Measurements from ENCODE around the gene COL20A1. TPM values are rescaled to one million over a fixed set of nuclear protein-coding genes. Genes with fewer than 3 reads are reported as not detected.

COL20A1 gene
- total RNA-seq, 1 experiment from 2014 or later: 3.1 TPM

GRCh38 chr20:63350597-63351325, 57.8 kb downstream of the COL20A1 start:
- H4K20me1 ChIP-seq (ENCODE audit: insufficient read depth, low read depth, low read length): no peaks in the 10 kb centered on the region
- H3K79me2 ChIP-seq (ENCODE audit: low read length): no peaks in the 10 kb centered on the region
- no peaks in the 10 kb centered on the region; the same call in 1 of the 2 replicates for H3K9me3 ChIP-seq (ENCODE audit: low read length)
- no peaks in the 10 kb centered on the region for H3K27me3 ChIP-seq (ENCODE audit: low read length)
- no peak for DNase-seq
- no peaks in the 10 kb centered on the region for H3K4me1 ChIP-seq (ENCODE audit: low read length)
- H3K4me3 ChIP-seq (ENCODE audit: low read length): no peak overlapping the region
- no peak overlapping the region for H3K27ac ChIP-seq (ENCODE audit: low read length)
- no peaks in the 10 kb centered on the region for H3K36me3 ChIP-seq (ENCODE audit: insufficient read depth, low read length)
- no peak overlapping the region for H3K4me2 ChIP-seq (ENCODE audit: low read depth, low read length, poor library complexity, severe bottlenecking)
- no peak overlapping the region for H2AFZ ChIP-seq (ENCODE audit: low read length)
- H3K9me2 ChIP-seq (replicated peaks; ENCODE audit: insufficient read depth, low read length): no peaks in the 10 kb centered on the region
- H3K9ac ChIP-seq (ENCODE audit: low read length): no peak overlapping the region

- Histone ChIP-seq H3K27me3 (ENCODE audit: low read length) (no peaks in the 10 kb centered on the region), H3K79me2 (ENCODE audit: low read length) (no peaks in the 10 kb centered on the region), H3K4me3 (ENCODE audit: low read length) (no peak overlapping the region), H3K27ac (ENCODE audit: low read length) (no peak overlapping the region), H3K9ac (ENCODE audit: low read length) (no peak overlapping the region), H3K4me2 (ENCODE audit: low read depth, low read length, poor library complexity, severe bottlenecking) (no peak overlapping the region), H3K4me1 (ENCODE audit: low read length) (no peaks in the 10 kb centered on the region), H2AFZ (ENCODE audit: low read length) (no peak overlapping the region), H4K20me1 (ENCODE audit: insufficient read depth, low read depth, low read length) (no peaks in the 10 kb centered on the region), H3K36me3 (ENCODE audit: insufficient read depth, low read length) (no peaks in the 10 kb centered on the region), H3K9me2 (replicated peaks; ENCODE audit: insufficient read depth, low read length) (no peaks in the 10 kb centered on the region), H3K9me3 (ENCODE audit: low read length) (no peaks in the 10 kb centered on the region; the same call in 1 of the 2 replicates)
- DNase-seq: no peak
Measured at GRCh38 chr20:63351326-63351700, 58.3 kb downstream of the COL20A1 start.

- H3K27me3 ChIP-seq (ENCODE audit: low read length): no peaks in the 10 kb centered on the region
- H3K4me2 ChIP-seq (ENCODE audit: low read depth, low read length, poor library complexity, severe bottlenecking): no peak overlapping the region
- H3K4me1 ChIP-seq (ENCODE audit: low read length): no peaks in the 10 kb centered on the region
- H3K4me3 ChIP-seq (ENCODE audit: low read length): no peak overlapping the region
- DNase-seq: no peak
- no peak overlapping the region for H3K27ac ChIP-seq (ENCODE audit: low read length)
- H3K79me2 ChIP-seq (ENCODE audit: low read length): no peaks in the 10 kb centered on the region
- H3K9me3 ChIP-seq (ENCODE audit: low read length): no peaks in the 10 kb centered on the region; the same call in 1 of the 2 replicates
- no peaks in the 10 kb centered on the region for H4K20me1 ChIP-seq (ENCODE audit: insufficient read depth, low read depth, low read length)
- H3K9ac ChIP-seq (ENCODE audit: low read length): no peak overlapping the region
- no peaks in the 10 kb centered on the region for H3K36me3 ChIP-seq (ENCODE audit: insufficient read depth, low read length)
- H3K9me2 ChIP-seq (replicated peaks; ENCODE audit: insufficient read depth, low read length): no peaks in the 10 kb centered on the region
- H2AFZ ChIP-seq (ENCODE audit: low read length): no peak overlapping the region
Measured at GRCh38 chr20:63351811-63352591, 59.0 kb downstream of the COL20A1 start.

- H3K4me1 ChIP-seq (ENCODE audit: low read length): no peaks in the 10 kb centered on the region
- no peaks in the 10 kb centered on the region for H3K27me3 ChIP-seq (ENCODE audit: low read length)
- DNase-seq: no peak
- H3K9me2 ChIP-seq (replicated peaks; ENCODE audit: insufficient read depth, low read length): no peaks in the 10 kb centered on the region
- H2AFZ ChIP-seq (ENCODE audit: low read length): no peak overlapping the region
- H3K79me2 ChIP-seq (ENCODE audit: low read length): no peaks in the 10 kb centered on the region
- H3K36me3 ChIP-seq (ENCODE audit: insufficient read depth, low read length): no peaks in the 10 kb centered on the region
- no peak overlapping the region for H3K27ac ChIP-seq (ENCODE audit: low read length)
- H3K4me2 ChIP-seq (ENCODE audit: low read depth, low read length, poor library complexity, severe bottlenecking): no peak overlapping the region
- H4K20me1 ChIP-seq (ENCODE audit: insufficient read depth, low read depth, low read length): no peaks in the 10 kb centered on the region
- no peak overlapping the region for H3K9ac ChIP-seq (ENCODE audit: low read length)
- no peak overlapping the region for H3K4me3 ChIP-seq (ENCODE audit: low read length)
- H3K9me3 ChIP-seq (ENCODE audit: low read length): no peaks in the 10 kb centered on the region; the same call in 1 of the 2 replicates
Measured at GRCh38 chr20:63352811-63353221, 59.8 kb downstream of the COL20A1 start.

GRCh38 chr20:63354636-63355350, 61.8 kb downstream of the COL20A1 start:
- Histone ChIP-seq H3K4me1 (ENCODE audit: low read length) (no peaks in the 10 kb centered on the region), H3K4me2 (ENCODE audit: low read depth, low read length, poor library complexity, severe bottlenecking) (no peak overlapping the region), H3K9me2 (replicated peaks; ENCODE audit: insufficient read depth, low read length) (no peaks in the 10 kb centered on the region), H3K79me2 (ENCODE audit: low read length) (no peaks in the 10 kb centered on the region), H4K20me1 (ENCODE audit: insufficient read depth, low read depth, low read length) (no peaks in the 10 kb centered on the region), H3K9me3 (ENCODE audit: low read length) (no peaks in the 10 kb centered on the region; the same call in 1 of the 2 replicates), H2AFZ (ENCODE audit: low read length) (no peak overlapping the region), H3K27me3 (ENCODE audit: low read length) (no peaks in the 10 kb centered on the region), H3K27ac (ENCODE audit: low read length) (no peak overlapping the region), H3K9ac (ENCODE audit: low read length) (no peak overlapping the region), H3K4me3 (ENCODE audit: low read length) (no peak overlapping the region), H3K36me3 (ENCODE audit: insufficient read depth, low read length) (no peaks in the 10 kb centered on the region)
- no peak for DNase-seq

GRCh38 chr20:63355781-63356295, 62.9 kb downstream of the COL20A1 start:
- Histone ChIP-seq H3K9me3 (ENCODE audit: low read length) (no peaks in the 10 kb centered on the region; the same call in 1 of the 2 replicates), H3K27ac (ENCODE audit: low read length) (no peak overlapping the region), H4K20me1 (ENCODE audit: insufficient read depth, low read depth, low read length) (no peaks in the 10 kb centered on the region), H3K4me3 (ENCODE audit: low read length) (no peak overlapping the region), H3K36me3 (ENCODE audit: insufficient read depth, low read length) (no peaks in the 10 kb centered on the region), H2AFZ (ENCODE audit: low read length) (no peak overlapping the region), H3K4me2 (ENCODE audit: low read depth, low read length, poor library complexity, severe bottlenecking) (no peak overlapping the region), H3K9me2 (replicated peaks; ENCODE audit: insufficient read depth, low read length) (no peaks in the 10 kb centered on the region), H3K9ac (ENCODE audit: low read length) (no peak overlapping the region), H3K4me1 (ENCODE audit: low read length) (no peaks in the 10 kb centered on the region), H3K79me2 (ENCODE audit: low read length) (no peaks in the 10 kb centered on the region), H3K27me3 (ENCODE audit: low read length) (no peaks in the 10 kb centered on the region)
- no peak for DNase-seq

GRCh38 chr20:63356511-63356910, 63.5 kb downstream of the COL20A1 start:
- no peaks in the 10 kb centered on the region for H3K27me3 ChIP-seq (ENCODE audit: low read length)
- no peak overlapping the region for H3K9ac ChIP-seq (ENCODE audit: low read length)
- no peak for DNase-seq

More at GRCh38 chr20:63356511-63356910, 63.5 kb downstream of the COL20A1 start:
- Histone ChIP-seq H3K9me2 (replicated peaks; ENCODE audit: insufficient read depth, low read length) (no peaks in the 10 kb centered on the region), H3K36me3 (ENCODE audit: insufficient read depth, low read length) (no peaks in the 10 kb centered on the region), H3K27ac (ENCODE audit: low read length) (no peak overlapping the region), H3K9me3 (ENCODE audit: low read length) (no peaks in the 10 kb centered on the region; the same call in 1 of the 2 replicates), H3K79me2 (ENCODE audit: low read length) (no peaks in the 10 kb centered on the region), H3K4me3 (ENCODE audit: low read length) (no peak overlapping the region), H2AFZ (ENCODE audit: low read length) (no peak overlapping the region), H3K4me2 (ENCODE audit: low read depth, low read length, poor library complexity, severe bottlenecking) (no peak overlapping the region), H4K20me1 (ENCODE audit: insufficient read depth, low read depth, low read length) (no peaks in the 10 kb centered on the region), H3K4me1 (ENCODE audit: low read length) (no peaks in the 10 kb centered on the region)

All from Karpas-422 (cell line).